AG09319 (cell line): ENCODE measurements around the gene NABP1.

Source experiments
- DNase-seq: peaks from one replicate; pipeline ENCODE4 v3.0.0-alpha.2; 2010; ENCODE audit warnings: low read depth; ENCODE audit errors: extremely low read depth
- TF ChIP-seq, protein P1 (sequence below): IDR thresholded peaks from 2 replicates; pipeline ENCODE4 v1.5.1; 2011; ENCODE audit warnings: low read depth, mild to moderate bottlenecking, inconsistent platforms, low read length, moderate library complexity

The NABP1 gene

DNA sequence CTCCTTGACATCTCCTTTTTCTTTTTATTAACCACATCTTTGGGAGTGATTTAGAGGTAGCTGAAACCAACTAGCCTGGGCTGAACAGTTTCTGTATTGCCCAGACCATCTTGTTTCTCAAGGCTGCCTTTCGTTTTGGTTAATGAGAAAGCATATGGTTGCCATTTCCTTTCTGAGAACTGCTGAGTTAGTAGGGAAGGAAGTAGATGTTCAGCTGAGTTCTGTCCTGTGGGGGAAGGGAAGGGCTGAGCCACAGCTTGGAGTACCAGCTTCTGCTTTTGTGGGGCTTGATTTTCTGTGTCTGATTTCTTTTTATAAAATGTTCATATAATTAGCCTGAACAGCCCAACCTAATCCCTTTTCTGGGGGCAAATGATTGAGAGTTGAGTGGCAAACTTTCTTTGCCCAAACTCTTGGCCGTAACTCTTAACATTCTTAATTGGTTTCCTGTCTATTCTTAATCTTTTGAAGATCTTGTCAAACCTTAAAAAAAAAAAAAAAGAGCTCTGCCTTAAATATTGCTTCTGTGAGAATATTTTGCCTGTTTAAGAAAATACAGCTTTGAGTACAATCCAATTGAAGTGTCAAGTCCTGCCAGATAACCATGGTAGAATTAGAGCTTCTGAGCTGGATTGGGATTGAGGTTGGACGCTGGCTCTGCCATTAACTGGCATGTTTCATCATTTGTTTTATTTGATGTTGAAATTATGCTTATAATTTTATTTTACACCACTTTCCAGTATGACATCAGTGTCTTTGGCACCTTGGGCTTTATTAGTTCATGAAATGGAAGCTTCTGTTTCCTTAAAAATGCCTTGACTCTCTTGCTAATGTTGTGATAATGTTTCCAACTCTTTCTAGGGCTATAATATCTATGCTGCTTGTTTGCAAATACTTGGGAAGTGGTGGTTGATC is 1.9 kb upstream of the NABP1 start:
- DNase-seq: no peak

DNA sequence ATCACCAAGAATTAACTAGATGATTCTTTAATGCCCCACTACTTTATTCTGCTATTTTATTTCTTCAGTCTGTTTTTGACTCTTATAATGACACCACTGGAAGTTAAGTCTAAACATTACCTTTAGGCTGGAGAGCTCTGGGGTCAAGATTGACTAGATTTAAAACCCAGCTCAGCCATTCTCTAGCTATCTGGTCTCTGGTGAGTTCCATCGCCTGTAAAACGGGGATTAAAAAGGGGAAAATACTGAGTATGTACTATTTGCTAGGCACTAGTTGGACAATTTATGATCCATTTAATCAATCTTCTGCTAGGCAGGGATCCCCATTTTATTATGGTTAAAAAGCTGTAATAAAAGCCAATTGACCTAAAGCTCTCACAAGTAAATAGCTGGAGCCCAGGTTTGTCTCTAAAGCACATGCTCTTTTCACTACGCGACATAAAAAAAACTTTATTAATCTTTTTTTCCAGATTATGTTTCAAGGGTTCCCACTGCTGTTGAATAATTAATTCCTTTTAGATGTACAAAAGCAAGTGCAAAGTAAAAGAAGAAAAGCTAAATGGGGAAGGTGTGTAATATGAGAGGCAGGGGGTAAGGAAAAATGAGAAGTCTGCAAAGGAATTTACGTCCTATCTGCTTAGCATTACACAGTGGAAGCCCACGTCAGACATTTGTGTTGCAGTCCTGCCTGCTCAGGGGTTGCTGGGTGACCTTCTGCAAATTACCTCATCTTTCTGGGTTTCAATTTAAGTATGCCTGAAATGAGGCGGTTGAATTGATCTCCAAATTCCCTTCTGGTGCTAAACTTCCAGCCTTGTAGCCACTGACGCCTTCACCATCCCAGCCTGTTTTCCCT is 918 bp upstream of the NABP1 start:
- TF ChIP-seq, protein P1, sequence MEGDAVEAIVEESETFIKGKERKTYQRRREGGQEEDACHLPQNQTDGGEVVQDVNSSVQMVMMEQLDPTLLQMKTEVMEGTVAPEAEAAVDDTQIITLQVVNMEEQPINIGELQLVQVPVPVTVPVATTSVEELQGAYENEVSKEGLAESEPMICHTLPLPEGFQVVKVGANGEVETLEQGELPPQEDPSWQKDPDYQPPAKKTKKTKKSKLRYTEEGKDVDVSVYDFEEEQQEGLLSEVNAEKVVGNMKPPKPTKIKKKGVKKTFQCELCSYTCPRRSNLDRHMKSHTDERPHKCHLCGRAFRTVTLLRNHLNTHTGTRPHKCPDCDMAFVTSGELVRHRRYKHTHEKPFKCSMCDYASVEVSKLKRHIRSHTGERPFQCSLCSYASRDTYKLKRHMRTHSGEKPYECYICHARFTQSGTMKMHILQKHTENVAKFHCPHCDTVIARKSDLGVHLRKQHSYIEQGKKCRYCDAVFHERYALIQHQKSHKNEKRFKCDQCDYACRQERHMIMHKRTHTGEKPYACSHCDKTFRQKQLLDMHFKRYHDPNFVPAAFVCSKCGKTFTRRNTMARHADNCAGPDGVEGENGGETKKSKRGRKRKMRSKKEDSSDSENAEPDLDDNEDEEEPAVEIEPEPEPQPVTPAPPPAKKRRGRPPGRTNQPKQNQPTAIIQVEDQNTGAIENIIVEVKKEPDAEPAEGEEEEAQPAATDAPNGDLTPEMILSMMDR: no peak
- peak; percentile 61 for DNase-seq

More for the DNA sequence above, 1.9 kb upstream of the NABP1 start:
- TF ChIP-seq, protein P1: no peak

DNA sequence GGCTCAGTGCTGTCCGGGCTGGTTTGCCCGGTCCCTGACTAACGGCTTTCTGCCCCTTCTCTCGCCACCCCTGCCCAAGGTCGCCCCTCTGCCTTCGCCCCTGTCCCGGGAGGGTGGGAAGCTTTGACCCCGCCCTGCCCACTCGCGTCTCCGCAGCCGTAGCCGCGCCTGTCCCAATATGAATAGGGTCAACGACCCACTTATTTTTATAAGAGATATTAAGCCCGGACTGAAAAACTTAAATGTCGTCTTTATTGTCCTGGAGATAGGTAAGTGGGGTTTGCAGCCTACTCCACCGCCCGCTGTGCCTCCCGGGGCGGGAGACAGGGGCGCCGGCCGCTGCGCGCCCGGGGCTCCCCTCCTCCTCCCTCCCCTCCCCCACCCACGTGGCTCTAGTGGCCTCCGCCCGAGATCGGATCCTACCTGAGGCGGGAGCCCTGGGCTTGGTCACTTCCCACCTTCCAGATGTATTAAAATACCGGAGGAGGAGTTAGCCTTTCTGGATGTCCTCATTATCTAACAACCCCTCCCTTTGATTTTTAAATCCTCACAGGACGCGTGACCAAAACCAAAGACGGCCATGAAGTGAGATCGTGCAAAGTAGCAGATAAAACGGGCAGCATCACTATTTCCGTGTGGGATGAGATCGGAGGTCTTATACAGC is 633 bp downstream of the NABP1 start:
- TF ChIP-seq, protein P1: no peak
- DNase-seq: no peak

DNA sequence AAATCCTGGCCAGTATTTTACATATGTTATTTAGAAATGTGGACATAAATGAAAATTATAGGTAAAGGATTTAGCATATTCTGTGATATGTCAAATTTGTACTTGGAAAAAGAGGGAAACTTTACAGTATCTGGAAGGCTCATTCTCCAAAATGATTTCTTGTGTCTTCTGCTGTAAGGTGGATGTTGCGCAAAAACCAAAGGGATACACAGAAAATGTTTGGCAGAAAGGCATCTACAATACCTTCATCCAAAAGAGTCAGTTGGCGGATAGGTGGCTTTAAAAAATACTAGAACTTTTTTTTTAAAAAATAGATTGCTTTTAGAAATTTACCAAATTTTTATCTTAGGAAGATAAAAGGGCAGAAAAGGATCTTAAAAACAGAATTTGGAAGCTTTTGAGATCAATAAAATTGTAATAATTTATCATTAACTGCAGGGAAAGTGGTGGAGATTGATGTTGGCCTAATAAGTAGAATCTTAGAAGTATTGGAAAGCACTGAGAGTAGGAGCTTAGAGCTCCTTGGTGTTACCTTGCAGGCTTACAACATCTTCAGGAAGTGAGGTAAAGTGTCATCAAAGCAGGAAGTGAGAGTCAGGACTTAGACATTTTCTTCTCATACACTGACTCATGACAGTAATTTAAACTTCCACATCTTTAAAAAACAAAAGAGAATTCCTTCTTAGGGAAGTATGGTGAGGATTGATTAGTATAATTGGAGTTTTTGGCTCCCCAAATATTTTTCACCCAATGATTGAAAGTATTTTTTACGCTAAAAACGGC is 2.1 kb downstream of the NABP1 start:
- no peak for DNase-seq
- TF ChIP-seq, protein P1: no peak

DNA sequence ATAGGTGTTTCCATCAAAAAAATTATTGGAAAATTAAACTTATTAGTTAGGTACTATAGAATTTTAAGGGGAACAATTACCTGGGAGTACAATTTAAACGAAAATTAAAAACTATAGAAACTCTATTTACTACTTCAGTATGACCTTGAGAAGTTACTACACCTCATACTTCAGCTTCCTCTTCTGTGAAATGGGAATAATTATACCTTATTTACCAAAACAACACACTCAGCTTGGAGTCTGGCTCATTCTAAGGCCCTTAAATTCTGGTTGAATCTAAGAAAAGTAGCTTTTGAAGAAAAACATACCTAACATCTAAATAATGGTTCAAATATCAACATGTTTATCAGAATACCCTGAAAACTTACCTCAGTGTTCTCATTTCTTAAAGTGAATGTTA is 2.7 kb downstream of the NABP1 start:
- DNase-seq: no peak
- TF ChIP-seq, protein P1: no peak

DNA sequence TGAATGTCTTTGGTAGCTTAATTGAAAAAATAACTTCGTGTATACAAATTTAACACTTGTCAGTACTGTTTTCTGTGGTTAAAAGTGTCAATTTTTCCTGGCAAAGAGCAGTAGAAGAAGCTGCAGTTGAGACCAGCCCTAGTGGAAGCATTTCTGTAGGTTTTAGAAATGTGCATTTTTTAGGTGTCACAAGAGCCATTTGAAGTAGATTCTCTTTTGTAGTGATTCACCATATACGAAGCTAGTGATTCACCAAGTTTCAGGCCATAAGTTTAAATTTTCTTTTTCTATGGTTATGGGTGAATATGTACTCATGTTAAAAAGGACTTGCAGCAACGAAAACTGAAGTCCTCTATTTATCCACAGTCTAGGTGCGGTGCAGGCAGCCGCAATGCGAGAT is 4.2 kb downstream of the NABP1 start:
- no peak for DNase-seq
- TF ChIP-seq, protein P1: no peak
